NCI-H446 (cell line): ENCODE measurements around the gene PLAGL1.
"Not testable (repeated sequence)": the region's sequence is repeated elsewhere in the genome, so short reads cannot be mapped to it uniquely, and the experiment has no call there.

ENCODE experiments used
- DNase-seq, 2 experiments: peaks; one replicate each; lab custom pipeline; 2025; lab: John Stamatoyannopoulos, UW

Gene PLAGL1

GRCh38 chr6:143937668-143937970, 70.4 kb downstream of the PLAGL1 start:
- DNase-seq = no peak

GRCh38 chr6:143936778-143937667, 71.0 kb downstream of the PLAGL1 start:
- no peak for DNase-seq

- DNase-seq = no peak
Observed at GRCh38 chr6:143936347-143936746, 71.7 kb downstream of the PLAGL1 start.

- no peak for DNase-seq
Observed at GRCh38 chr6:143934867-143935266, 73.2 kb downstream of the PLAGL1 start.

GRCh38 chr6:143934331-143934730, 73.7 kb downstream of the PLAGL1 start:
- DNase-seq = no peak

- DNase-seq = no peak
Observed at GRCh38 chr6:143929975-143930374, 78.1 kb downstream of the PLAGL1 start.

GRCh38 chr6:143928853-143929252, 79.2 kb downstream of the PLAGL1 start:
- DNase-seq = no peak

GRCh38 chr6:143917026-143917425, 91.0 kb downstream of the PLAGL1 start:
- DNase-seq = not testable (repeated sequence)

- DNase-seq = no peak
Observed at GRCh38 chr6:143912671-143913070, 95.4 kb downstream of the PLAGL1 start.

- no peak for DNase-seq
Observed at GRCh38 chr6:143911028-143911427, 97.0 kb downstream of the PLAGL1 start.

GRCh38 chr6:143902827-143903226, 105.2 kb downstream of the PLAGL1 start:
- DNase-seq = no peak

- DNase-seq = no peak
Observed at GRCh38 chr6:143901885-143902750, 105.9 kb downstream of the PLAGL1 start.

GRCh38 chr6:143900358-143900757, 107.7 kb downstream of the PLAGL1 start:
- no peak for DNase-seq

GRCh38 chr6:143896126-143896860, 111.8 kb downstream of the PLAGL1 start:
- no peak for DNase-seq

GRCh38 chr6:143894655-143895054, 113.4 kb downstream of the PLAGL1 start:
- DNase-seq = no peak
